ENCODE results near the gene SLC8A1.

DNA sequence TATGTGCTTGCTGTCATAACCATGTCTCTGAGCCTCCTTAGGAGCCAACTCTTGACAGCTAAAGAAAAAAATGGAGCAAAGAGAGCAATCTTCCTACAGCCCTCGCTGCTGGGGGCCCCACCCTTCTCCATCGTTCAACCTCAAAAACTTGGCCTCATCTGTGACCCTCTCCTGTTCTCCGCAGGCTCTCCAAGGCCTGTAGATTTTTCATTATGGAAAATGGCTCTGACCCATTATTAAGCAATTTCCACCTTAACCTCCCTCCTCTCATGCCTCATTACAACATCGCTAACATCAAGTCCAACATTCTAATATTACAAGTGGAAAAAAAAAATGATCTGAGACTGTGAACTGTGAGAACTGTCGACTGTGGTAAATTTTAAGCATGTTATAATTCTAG lies 98.7 kb downstream of the SLC8A1 start:
- TF ChIP-seq CBX5 (CRISPR knock-in tag; IDR thresholded peaks at IDR 0.05; ENCODE audit: borderline replicate concordance) (no peak), CC2D1A (CRISPR knock-in tag; IDR thresholded peaks at IDR 0.05) (no peak)
- TF ChIP-seq, protein P1, sequence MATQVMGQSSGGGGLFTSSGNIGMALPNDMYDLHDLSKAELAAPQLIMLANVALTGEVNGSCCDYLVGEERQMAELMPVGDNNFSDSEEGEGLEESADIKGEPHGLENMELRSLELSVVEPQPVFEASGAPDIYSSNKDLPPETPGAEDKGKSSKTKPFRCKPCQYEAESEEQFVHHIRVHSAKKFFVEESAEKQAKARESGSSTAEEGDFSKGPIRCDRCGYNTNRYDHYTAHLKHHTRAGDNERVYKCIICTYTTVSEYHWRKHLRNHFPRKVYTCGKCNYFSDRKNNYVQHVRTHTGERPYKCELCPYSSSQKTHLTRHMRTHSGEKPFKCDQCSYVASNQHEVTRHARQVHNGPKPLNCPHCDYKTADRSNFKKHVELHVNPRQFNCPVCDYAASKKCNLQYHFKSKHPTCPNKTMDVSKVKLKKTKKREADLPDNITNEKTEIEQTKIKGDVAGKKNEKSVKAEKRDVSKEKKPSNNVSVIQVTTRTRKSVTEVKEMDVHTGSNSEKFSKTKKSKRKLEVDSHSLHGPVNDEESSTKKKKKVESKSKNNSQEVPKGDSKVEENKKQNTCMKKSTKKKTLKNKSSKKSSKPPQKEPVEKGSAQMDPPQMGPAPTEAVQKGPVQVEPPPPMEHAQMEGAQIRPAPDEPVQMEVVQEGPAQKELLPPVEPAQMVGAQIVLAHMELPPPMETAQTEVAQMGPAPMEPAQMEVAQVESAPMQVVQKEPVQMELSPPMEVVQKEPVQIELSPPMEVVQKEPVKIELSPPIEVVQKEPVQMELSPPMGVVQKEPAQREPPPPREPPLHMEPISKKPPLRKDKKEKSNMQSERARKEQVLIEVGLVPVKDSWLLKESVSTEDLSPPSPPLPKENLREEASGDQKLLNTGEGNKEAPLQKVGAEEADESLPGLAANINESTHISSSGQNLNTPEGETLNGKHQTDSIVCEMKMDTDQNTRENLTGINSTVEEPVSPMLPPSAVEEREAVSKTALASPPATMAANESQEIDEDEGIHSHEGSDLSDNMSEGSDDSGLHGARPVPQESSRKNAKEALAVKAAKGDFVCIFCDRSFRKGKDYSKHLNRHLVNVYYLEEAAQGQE (IDR thresholded peaks at IDR 0.05; ENCODE audit: borderline replicate concordance in 1 of 2, low read depth in 1 of 2, low read length in 2 of 2), result no peak
